Measurements from ENCODE around the gene SPOCK3.

DNA sequence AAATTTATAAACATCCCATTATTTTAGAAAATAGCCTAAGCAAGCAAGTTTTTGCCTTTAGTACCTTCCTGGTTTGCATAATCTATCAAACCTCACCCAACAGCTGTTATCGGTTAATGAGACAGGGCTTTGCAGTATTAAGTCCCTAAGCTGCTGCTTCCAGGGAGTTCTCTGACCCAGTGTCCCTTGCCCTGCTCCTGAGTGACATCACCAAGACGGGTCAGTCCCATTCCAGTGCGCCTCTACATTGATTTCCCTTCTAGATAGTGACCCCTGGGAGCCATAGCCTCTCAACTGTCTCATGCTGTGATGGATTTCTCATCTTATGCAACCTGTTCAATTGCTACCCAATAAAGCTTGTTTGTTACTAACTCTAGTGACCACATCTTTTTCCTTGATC is 410.4 kb downstream of the SPOCK3 start:
- TF ChIP-seq YY1 (IDR thresholded peaks at IDR 0.05; ENCODE audit: insufficient read depth, insufficient read length) (no peak), SUZ12 (IDR thresholded peaks at IDR 0.05; ENCODE audit: extremely low read depth, insufficient read depth, insufficient read length) (no peak), ZNF274 (IDR thresholded peaks at IDR 0.05; ENCODE audit: low read depth, low read length) (no peak)

All from NT2/D1 (cell line).